ENCODE measurements around the gene ARHGAP25.

ARHGAP25 gene

DNA sequence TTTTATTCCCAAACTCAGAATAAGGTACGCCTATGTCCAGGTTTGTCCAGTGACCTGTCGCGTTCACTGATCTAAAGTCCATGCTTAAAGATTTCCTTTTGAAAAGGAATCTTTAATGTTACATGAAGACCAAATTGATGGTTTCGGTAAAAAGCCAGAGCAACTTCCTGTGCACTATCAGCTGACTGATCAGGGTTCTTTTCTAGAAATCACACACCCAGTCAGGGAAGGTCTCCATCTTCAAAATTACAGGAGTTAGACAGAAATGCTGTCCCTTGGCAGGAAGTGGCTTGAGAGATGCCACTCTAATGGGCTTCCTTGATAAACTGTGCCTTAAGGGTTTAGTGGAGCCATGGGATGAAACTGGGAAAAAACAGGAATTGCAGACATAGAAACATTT is 14.7 kb upstream of the ARHGAP25 start:
- DNase-seq = no peak

DNA sequence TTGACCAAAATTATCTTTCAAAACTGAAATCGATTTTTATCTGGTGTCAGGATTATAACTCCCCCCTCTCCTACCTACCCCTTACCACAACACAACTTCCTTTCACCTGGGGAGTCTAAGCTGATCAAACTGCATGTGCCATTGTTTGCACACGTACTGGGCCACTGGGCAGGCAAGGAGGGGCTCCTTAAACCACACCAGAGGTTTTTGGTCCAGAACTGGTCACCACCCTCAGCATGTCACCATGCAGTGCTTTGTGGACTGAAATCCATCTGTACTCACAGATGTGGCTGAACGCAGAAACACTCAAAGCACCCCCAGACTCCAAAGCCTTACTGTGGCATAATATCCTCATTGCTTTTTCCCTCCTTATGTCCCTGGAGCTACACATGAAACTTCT is 13.9 kb upstream of the ARHGAP25 start:
- no peak for DNase-seq

DNA sequence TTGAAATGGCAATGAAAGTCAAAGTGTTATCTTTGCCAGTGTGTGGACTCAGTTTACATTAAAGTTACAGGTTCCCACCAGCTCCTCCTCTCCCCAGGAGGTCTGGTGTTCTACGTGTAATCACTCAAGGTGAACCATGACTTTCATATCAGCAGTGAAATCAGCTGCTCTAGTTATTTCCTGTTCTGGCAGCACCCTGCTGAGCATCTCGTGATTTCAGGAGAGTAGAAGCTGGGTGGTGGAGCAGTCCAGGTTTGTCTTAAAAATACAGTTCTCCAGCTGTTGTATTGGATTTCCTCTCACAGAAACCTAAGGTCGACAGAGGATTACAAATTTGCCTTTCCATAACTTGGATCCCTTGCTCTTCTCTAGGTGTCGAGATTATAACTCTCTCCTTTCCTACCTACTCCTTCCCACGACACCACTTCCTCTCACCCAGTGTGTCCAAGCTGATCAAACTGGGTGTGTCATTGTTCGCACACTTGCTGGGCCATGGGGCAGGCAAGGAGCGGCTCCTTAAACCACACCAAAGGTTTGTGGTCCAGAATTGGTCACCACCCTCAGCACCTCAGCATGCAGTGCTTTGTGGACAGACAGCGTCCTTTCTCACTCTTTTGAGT is 13.0 kb upstream of the ARHGAP25 start:
- DNase-seq = no peak

DNA sequence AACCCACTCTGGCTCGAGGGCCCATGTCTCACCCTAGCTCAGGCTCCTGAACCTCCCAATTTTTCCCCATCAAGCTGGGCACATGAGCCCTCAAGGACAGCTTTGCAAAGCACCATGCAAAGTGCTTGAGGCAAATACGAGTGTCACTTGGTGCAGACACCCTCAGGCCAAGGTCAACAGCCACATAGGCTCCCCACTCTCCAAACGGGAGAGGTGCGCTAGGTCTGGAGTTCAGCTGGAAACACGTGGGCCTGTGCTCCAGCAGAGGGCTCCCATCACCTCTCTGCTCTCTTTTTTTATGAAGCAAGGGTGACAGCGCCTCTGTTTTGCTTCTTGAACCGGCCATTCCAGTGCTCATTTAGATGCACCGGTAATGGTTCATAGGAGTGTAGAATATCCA is 11.9 kb upstream of the ARHGAP25 start:
- no peak for DNase-seq

DNA sequence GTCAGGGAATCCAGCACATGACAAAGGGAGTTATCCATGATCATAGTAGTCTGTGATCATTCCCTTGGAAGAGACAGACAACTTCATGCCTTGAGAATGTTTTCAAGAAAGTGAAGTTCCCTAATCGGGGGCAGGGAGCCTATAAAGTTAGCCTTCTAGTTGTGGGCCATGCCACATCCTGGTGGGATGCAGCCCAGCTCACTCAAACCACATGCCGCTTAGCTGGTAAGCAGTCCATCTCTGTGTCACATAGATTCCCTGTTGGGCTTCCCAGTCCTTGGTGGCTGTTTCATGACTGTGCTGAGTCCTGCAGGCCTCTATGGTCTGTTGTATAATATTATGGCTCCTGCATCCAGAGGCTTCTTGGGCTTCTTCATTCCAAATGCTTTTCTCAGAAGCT is 11.4 kb upstream of the ARHGAP25 start:
- DNase-seq = no peak

DNA sequence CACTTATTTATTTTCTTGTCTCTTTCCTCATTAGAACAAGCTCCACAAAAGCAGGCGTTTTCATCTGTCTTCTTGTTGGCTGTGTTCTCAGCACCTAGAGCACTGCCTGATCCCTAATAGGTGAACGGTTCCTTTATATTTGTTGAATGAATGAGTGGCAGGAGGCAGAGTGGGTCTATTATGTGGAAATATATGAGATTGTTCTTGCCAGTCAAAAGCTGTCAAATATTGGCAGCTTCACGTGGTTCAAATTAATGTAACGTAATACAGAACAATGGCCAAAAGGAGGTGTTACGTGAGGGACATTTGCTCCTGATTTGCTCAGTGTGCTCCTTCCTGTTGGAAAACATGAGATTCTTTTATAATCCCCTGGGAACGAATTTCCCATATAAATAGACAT is 8.5 kb upstream of the ARHGAP25 start:
- no peak for DNase-seq

DNA sequence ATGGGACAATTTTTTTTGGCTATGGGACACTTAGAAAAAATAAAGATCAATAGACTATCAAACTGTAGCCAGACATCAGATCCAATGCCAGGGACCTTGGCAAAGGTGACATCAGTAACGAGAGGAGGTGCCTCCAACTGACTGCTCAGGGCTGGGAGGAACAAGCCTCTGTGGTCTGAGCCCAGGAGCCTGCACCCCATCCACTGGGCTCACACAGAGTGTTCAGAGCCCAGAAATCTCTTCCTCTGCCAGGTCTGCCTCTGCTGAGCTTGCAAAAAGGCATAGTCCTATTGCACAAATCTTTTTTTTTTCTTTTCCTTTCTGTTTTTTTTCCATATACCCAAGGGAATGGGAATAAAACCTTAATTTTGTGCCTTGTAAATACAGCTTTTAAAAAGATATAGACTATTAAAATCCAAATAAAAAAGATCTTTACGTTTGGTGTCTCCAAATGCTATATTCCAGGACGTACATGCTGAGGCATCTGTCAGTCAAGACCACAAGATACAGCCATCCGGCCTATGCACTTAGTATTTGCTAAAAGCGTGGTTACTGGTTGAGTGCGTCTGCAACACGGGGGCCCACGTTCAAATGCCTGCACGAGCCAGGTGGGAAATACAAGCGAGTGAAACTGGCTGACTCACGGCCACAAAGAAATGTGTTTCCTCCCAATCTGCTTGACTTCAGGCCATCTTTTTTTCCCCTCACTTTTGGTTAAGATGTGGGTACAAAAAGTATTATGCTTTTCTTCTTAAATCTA is 7.8 kb upstream of the ARHGAP25 start:
- no peak for DNase-seq

DNA sequence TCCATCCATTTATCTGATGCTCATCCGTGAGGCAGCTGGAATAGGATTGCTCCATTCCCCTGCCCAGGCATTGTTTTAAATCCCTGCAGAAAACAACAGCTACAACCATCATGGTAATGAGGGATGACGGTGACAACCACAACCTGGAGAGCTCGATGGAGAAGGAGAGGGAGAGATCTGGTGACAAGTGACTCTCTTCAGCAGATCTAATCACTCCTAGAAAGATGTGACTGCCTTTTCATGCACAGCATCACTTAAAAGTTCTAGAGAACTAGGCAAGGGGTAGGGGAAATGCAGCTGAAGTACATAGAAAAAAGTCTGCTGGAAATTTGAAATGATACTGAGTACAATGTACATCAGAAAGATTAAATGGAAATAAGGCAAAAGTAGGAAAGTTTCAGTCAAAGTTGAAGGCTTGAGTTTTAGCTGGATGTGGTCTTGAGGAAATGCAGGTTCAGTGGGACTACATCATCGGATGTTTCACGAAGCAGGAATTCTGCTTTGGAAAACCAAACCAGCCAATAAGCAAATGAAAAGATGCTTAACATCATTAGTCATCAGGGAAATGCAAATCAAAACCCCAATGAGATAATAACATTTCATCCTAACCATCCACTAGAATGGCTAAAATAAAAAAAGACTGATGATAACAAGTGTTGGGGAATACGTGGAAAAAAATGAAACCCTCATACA is 6.8 kb upstream of the ARHGAP25 start:
- DNase-seq = no peak

DNA sequence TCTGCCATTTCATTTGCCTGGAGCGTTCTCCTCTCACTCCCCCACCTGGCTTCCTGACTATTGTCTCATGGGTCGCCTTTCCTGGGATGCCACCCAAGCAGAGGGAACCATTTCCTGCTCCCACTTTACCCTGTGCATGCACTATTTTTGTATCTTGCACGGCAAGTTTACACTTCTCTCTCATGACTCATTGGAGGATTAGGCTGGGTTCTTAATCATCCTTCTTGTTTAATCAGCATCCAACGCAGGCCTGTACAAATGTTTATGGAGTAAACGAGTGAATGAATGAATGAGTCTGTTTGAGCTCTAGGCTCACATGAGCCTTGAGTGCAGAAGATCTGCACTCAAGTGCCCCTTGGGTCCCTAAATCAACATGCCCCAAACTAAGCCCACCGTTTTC is 3.8 kb upstream of the ARHGAP25 start:
- DNase-seq = no peak

DNA sequence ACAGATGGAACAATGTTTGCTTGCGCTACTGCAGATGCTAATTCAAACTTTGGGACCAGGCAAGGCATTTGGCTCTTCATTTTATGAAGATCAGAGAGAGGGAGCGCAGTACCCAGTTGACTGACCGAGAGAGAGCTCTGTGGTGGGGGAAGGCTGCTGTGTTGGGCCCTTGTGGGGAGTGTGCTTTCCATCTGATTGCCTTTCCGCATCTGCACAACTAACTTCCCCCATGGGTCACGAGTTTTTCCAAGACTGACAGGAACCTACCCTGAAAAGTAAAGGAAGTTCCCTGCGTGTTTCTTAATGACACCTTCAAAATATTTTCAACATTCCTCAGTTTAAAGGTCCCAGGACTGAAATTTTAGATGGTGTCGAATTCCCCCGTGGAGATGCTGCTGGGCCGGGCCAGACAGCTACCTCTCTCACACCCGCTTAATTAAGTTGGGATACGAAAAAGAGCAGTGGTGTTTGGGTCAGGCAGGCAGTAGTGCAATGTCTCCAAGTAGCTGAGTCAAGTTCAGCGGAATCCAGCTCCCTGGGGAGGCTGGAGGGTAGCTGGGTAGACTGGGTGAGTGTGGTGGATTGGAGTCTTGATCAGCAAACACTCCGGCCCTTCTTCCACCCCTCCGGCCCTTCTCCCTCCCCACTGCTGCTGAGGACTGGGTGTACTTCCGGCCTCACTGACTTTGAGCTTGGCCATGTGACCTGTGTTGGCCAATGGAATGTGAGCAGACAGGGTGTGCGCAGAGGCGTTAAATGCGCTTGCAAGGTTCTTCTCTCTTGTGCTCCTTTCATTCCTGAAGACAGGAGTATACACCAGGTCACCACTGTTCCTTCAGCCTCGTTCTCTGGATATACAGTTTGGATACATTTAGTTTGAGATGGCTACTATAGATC is 2.3 kb upstream of the ARHGAP25 start:
- no peak for DNase-seq

DNA sequence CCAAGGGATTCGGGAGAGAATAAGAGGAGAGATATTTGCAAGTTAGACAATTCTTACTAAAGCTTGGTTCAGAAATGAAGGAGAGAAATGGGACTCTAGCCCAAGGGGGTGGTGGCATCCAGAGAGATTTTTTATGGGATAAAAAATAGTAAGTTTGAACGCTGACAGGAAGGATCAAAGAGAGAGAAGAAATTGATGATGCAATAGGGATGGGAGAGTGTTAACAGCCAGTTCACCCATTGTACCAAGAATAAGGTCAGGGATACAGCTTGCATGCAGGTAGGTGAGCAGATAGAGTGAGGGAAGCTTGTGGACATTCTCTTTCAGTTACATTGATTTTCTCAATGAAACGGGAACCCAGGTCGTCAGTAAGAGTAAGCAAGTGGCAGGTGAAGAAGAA is 1.2 kb upstream of the ARHGAP25 start:
- no peak for DNase-seq

DNA sequence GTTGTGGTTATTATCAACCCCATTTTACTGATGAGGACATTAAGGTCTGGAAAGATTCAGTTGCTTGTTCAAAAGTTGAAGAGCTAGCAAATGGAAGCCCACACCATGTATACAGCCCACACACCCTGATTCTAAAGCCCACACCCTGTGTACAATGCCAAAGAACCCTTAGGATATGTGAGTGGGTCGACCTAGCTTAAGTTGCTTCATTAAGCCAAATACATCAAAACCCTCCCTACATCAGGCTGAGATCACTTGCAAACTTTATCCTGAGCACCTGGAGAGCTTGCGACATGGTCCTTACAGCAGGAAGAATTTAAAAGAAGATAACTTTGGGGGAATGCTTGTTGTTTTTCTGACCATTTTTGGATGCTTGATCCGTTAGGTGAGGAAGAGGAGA is 435 bp upstream of the ARHGAP25 start:
- DNase-seq = no peak

DNA sequence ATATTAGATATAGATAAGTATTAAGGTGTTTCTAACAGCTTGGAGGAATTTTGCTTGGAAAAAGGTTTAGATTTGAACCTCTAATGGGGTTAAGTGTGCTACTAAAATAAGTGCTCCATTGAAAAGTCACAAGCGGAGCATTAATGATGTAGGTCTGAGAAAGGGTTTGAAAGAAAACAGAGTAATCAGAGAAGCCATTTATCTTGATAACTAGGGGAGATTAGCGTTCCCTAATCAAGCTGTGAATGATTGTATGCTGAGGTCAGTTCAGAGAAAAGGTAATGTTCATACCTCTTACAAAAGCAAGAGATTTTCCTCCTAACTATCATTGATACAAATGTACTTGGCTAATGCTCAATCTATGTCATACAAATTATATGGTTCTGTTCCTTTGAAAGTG is 1.5 kb downstream of the ARHGAP25 start:
- DNase-seq = no peak

DNA sequence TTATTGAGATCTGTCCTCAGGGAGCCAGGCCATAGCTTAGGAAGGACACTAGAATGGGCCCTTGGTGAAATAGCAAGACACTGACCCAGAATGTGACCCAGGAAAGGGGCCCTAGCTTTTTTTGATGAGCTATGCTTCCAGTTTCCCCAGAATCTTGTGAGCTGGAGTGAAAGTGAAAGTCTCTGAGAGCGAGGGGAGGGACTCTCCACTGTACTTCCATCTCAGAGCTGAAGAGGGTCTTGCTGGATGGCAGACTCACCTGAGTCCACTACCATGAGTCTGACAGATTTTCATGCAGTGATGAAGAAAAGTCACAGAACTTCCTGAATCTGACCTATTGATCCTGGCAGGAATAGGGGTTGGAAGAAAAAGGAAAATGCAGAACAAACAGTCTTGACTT is 3.1 kb downstream of the ARHGAP25 start:
- no peak for DNase-seq

DNA sequence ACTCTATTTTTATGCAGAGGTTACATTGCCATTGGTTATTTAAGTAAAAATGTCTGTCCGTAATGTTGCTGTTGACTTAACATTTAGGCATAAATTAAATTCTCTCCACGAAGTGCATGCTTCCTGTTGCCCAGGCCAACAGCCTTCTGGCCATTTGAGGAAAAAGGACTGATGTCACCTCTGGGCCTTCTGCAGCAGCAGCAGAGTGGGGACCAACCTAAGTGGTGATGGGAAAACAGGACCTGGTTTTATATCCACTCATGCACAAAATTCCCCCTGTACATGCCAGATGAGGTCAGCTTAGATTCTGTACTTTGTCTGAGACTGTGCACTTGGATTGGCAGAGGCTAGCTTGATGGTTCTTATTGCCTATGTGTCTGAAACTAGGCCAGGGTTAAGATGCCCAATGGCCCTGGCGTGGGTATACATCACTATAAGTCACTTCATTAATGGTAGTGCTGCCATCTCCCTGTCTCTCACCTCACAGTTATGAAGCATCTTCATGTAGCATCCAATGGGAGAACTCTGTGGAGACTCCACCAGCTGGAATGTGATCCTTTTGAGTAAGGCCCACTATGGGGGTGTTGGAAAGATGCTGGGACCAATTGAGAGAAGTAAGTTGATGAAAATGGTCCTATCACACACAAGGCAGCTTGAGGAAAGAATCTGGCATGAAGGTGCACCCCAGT is 4.4 kb downstream of the ARHGAP25 start:
- no peak for DNase-seq

DNA sequence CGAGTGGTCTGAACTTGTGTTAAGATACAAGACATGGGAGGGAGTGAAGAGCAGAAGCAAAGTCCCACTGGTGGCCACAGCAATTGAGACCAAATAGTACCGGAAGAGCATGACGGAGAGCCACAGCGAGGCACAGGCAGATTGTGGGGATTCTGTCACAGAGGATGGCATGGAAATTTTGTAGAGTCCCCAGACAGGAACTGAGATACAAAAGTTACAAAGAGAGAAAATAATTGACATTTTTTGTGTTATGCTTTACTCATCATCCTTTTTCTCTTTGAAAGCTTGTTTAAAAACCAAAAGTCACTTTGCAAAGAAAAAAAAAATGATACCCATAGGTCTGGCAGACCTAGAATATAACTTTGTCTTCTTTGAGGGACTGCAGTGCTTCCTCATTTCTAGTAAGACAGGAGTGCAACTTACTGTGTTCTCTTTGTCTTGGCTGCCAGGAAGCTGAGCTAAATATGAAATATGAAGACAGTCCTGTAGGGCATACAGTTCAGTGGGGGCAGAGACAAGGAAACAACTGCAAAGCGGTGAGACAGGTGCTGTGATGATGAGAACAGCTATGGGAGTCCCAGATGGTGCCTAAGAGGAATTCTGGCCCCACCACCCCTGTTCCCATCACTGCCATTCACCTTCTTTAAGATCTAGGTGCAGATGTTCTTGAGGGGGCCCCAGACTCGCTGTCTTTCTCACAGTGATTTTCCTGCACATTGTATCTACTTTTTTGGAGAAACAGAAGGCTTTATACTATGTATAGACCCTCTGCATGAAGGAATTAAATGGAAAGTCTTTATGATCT is 5.2 kb downstream of the ARHGAP25 start:
- DNase-seq = no peak

DNA sequence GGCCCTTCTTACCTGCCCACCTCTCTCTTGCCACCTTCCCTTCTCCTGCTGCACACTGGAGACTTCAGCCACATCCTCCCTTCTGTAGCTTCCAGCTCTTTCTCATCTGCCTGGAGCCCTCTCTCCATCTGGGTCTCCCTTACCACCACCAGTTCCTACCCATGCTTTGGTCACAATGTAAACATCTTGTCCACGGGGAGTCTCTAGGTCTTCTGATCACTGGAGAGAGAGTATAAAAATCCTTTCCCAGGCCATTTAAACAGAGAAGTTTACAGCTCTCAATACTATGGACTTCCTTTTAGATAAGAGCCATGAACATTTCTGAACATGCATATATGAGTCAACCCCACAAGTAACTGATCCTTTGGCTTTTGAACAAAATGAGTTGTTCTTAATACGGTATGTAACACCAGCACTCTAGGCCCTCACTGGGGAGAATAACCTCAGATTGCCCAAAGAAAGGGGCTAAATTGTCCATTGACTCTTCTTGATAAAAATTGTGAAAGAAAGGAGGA is 5.8 kb downstream of the ARHGAP25 start:
- no peak for DNase-seq

DNA sequence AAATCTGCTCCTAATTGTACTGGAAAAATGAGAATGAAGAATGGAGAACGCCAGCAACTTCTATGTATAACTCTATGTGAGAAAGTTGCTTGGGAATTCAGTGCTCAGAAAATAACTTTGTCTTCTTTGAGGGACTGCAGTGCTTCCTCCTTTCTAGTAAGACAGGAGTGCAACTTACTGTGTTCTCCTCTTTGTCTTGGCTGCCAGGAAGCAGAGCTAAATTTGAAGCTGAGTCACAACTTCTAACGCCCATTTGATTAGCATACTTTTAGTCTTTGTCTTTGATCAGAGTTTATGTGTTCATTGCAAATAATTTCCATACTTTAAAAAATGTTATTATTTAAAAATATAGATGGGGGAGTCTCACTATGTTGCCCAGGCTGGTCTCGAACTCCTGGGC is 6.6 kb downstream of the ARHGAP25 start:
- DNase-seq = no peak

DNA sequence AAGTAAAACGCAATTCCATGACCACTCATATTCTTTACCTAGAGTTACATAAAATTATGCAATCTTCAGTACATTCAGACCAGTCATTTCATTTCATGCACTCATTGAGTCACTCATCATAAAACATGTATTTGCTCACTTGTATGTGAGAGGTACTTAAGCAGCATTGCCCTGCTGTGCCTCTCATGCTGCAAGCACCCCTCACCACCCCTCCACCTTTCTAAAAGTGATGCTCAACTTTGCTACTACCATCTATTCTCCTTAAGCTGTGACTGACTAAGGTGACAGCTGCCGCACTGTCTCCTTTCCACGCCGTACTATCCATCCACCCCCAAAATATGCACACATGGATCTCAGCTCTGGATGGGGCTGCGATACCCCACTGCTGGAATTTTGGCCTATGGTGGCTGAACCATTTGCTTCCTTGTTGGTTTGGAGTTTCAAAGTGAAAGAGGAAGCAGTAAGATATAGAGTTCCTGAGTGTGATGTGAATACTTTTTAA is 7.2 kb downstream of the ARHGAP25 start:
- peak; percentile 45 for DNase-seq

DNA sequence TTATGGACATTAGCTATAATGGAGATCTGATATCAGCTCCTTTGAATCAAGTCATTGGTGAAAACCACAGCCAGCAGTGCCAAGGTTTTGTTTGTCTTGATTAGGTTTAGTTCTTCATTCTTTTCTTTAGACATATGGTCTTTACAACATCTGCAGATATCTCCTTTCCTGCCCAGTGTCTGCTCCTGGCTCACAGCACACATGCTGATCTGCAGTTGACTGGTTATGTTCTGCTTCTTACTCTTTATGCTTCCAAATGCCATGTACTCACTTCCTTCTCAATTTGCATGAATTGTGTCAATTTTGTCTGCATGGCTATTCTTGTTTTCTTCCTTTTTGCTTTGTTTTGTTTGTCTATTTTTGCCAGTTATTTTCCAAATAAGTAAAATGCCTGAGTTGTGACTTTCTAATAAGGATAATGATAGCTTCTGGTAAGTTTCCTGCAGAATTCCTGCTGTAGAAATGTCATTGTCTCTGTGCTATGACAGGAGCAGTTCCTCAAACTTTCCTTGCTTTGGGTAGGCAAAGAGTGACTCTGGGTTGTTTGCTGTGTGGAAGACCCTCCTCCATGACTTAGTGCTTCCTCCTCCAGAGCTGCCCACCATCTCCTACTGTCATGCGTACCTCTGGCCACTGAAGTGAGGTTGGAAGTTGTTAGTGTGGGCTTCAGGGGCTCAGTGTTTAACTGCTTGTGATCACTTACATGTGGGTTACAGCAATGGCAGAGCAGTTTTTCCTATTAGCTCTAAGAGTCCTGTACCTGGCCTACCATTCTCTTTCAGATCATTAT is 8.2 kb downstream of the ARHGAP25 start:
- no peak for DNase-seq

DNA sequence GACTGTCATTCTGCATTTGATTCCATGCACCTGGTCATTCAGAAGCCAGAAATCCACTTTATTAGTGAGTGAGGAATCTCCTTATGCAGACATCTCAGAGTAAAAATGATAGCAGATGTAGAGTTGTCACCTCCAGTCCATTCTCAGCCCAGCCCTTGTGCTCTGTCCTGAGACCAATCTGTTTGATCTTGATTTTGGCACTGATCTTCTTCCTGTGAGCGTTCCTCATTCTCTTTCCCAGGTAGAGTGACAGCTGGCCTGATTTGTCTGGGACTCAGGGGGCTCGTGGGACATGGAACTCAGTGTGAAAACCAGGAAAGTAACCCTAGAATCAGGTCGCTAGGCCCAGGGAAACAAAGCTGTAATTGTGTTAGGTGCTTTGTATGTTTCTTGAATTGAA is 8.9 kb downstream of the ARHGAP25 start:
- no peak for DNase-seq

Measured in NCI-H345 (cell line).